ENCODE data around the gene IQSEC1. TPM values are rescaled to one million over a fixed set of nuclear protein-coding genes. Genes with fewer than 3 reads are reported as not detected.

The IQSEC1 gene
- total and polyA plus RNA-seq, 7 experiments from 2014 or later: 21.1 to 163 (median 70.2) TPM

DNA sequence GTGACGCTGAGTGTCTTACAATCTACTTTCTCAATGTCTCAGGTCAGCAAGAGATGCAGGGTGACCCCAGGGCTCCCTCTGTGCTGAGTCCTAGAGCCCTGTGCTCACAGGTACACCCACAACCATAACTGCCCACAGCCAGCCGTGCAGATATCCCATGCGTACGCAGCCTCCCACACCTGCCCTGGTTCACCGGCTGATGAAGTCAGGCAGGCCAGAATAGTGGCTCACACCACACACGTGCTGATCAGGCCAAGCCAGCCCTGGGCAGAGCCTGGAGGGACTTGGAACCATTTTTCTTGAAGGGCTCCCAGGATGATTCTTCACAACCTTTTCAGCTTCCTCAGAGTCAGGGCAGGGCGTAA, 168.3 kb downstream of the IQSEC1 start:
- no peaks in the 10 kb centered on the region for H3K9me3 Mint-ChIP-seq
- H3K4me3 ChIP-seq (ENCODE audit: low read length): no peak overlapping the region
- no peak overlapping the region for H3K27ac ChIP-seq (ENCODE audit: low read depth, low read length)
- H3K4me1 Mint-ChIP-seq: peaks cover 0 to 2% (median 0%) of the 10 kb centered on the region in 7 donors
- no peaks in the 10 kb centered on the region for H3K4me1 ChIP-seq (ENCODE audit: control insufficient read depth in 2 of 2, insufficient read depth in 2 of 2, low read length in 2 of 2)
- CTCF ChIA-PET: no interaction called here
- no peaks in the 10 kb centered on the region for H3K27me3 Mint-ChIP-seq
- POLR2A ChIA-PET: no interaction called here
- no peaks in the 10 kb centered on the region for H3K27me3 ChIP-seq (ENCODE audit: control insufficient read depth in 2 of 2, insufficient read depth in 2 of 2, low read length in 2 of 2)
- DNase-seq (no peak), ATAC-seq (no peak)
- H3K9me3 ChIP-seq (ENCODE audit: control insufficient read depth in 2 of 3, low read length in 3 of 3): no peaks in the 10 kb centered on the region
- H3K36me3 ChIP-seq (ENCODE audit: control insufficient read depth in 2 of 3, insufficient read depth in 3 of 3, low read length in 3 of 3): peaks cover 0 to 99% (median 33%) of the 10 kb centered on the region in 3 experiments
- intact Hi-C loops (cut with micrococcal nuclease): no loop called here
- no peak overlapping the region for H3K4me3 Mint-ChIP-seq
- peak overlapping the region in 1 of 9 donors; percentile 33 for H3K27ac Mint-ChIP-seq
- H3K36me3 Mint-ChIP-seq: peaks cover 9 to 28% (median 13%) of the 10 kb centered on the region in 5 donors

DNA sequence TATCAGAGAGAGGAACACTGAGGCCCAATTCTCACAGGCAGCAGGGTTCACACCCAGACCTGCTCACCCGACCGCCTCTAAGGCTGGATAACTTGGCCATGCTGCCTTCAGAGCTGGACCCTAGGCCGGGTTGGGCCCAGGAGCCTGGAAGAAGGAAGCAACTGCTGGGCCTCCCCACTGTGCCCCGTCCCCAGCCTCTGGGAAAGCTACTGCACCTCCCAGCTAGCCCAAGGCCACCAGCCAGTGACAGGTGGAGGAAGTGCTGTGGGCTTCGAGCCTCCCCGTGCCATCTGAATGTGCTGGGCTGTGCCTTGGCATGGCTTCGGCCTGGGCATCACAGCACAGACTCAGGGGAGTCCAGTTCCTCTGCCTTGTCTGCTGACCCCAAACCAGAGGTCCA, 169.3 kb downstream of the IQSEC1 start:
- peak overlapping the region in 1 of 9 donors; percentile 67 for H3K27ac Mint-ChIP-seq
- intact Hi-C loops (cut with micrococcal nuclease): no loop called here
- Histone ChIP-seq H3K4me1 (ENCODE audit: control insufficient read depth in 2 of 2, insufficient read depth in 2 of 2, low read length in 2 of 2) (no peaks in the 10 kb centered on the region), H3K9me3 (ENCODE audit: control insufficient read depth in 2 of 3, low read length in 3 of 3) (no peaks in the 10 kb centered on the region), H3K36me3 (ENCODE audit: control insufficient read depth in 2 of 3, insufficient read depth in 3 of 3, low read length in 3 of 3) (peaks cover 0 to 99% (median 28%) of the 10 kb centered on the region in 3 experiments), H3K27ac (ENCODE audit: low read depth, low read length) (no peak overlapping the region), H3K4me3 (ENCODE audit: low read length) (no peak overlapping the region), H3K27me3 (ENCODE audit: control insufficient read depth in 2 of 2, insufficient read depth in 2 of 2, low read length in 2 of 2) (no peaks in the 10 kb centered on the region)
- POLR2A ChIA-PET: no interaction called here
- no peak for DNase-seq
- peak; percentile 3 for ATAC-seq
- no peaks in the 10 kb centered on the region for H3K27me3 Mint-ChIP-seq
- H3K36me3 Mint-ChIP-seq: peaks cover 8 to 22% (median 10%) of the 10 kb centered on the region in 5 donors
- no peak overlapping the region for H3K4me3 Mint-ChIP-seq
- H3K9me3 Mint-ChIP-seq: no peaks in the 10 kb centered on the region
- CTCF ChIA-PET: no interaction called here
- peaks cover 0 to 3% (median 0%) of the 10 kb centered on the region in 7 donors for H3K4me1 Mint-ChIP-seq

DNA sequence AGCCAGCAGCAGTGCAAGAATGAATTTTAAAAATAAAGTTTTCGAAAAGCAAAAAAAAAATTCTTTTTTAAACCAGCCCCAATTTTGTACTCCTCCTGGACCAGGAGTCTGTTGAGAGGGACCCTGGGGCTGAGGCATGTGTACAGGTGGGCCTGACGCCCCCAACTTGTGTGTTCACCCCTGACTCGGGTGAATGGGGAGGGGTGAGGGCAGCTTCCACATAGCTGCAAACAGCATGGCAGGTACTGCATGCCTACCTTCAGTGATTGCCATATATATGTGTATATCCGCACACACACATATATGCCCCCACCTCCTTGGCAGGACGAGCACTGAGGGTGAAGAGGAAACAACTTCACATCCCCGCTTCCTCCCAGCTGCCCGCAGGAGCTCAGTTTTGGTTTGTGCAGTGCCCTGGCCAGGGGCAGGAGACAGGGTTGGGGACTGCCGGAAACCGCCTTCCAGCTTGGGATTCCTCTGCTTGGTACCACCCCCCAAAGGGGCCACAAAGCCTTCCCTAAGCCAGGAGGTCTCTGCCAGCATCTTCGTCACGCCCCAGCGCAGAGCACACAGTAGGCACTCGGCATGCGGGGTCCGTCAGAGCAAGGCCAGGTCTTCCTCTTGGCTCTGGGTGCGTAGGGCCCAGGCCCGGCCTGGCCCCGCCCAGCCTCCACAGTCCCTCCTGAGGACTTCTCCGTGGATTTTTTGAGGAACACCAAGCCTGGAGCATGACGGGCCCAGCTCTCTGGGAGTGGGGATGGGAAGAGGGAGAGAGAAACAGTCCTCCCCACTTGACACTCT, 170.0 kb downstream of the IQSEC1 start:
- Histone ChIP-seq H3K4me1 (ENCODE audit: control insufficient read depth in 2 of 2, insufficient read depth in 2 of 2, low read length in 2 of 2) (no peaks in the 10 kb centered on the region), H3K9me3 (ENCODE audit: control insufficient read depth in 2 of 3, low read length in 3 of 3) (no peaks in the 10 kb centered on the region), H3K36me3 (ENCODE audit: control insufficient read depth in 2 of 3, insufficient read depth in 3 of 3, low read length in 3 of 3) (peaks cover 0 to 92% (median 26%) of the 10 kb centered on the region in 3 experiments), H3K27me3 (ENCODE audit: control insufficient read depth in 2 of 2, insufficient read depth in 2 of 2, low read length in 2 of 2) (no peaks in the 10 kb centered on the region), H3K4me3 (ENCODE audit: low read length) (no peak overlapping the region), H3K27ac (ENCODE audit: low read depth, low read length) (no peak overlapping the region)
- DNase-seq: no peak
- CTCF ChIA-PET: interaction anchor here (0.9 kb wide), 1 partner anchor 12 kb away, joined by 3 read pairs; no protein-coding TSS in a partner anchor
- POLR2A ChIA-PET: no interaction called here
- Mint-ChIP-seq H3K4me1 (peaks cover 0 to 3% (median 0%) of the 10 kb centered on the region in 7 donors), H3K9me3 (no peaks in the 10 kb centered on the region), H3K27me3 (no peaks in the 10 kb centered on the region), H3K27ac (peak overlapping the region in 2 of 9 donors; percentile 52 to 67), H3K36me3 (peaks cover 3 to 18% (median 8%) of the 10 kb centered on the region in 5 donors), H3K4me3 (no peak overlapping the region)
- intact Hi-C loops (cut with micrococcal nuclease): no loop called here
- peak; percentile 14 for ATAC-seq

DNA sequence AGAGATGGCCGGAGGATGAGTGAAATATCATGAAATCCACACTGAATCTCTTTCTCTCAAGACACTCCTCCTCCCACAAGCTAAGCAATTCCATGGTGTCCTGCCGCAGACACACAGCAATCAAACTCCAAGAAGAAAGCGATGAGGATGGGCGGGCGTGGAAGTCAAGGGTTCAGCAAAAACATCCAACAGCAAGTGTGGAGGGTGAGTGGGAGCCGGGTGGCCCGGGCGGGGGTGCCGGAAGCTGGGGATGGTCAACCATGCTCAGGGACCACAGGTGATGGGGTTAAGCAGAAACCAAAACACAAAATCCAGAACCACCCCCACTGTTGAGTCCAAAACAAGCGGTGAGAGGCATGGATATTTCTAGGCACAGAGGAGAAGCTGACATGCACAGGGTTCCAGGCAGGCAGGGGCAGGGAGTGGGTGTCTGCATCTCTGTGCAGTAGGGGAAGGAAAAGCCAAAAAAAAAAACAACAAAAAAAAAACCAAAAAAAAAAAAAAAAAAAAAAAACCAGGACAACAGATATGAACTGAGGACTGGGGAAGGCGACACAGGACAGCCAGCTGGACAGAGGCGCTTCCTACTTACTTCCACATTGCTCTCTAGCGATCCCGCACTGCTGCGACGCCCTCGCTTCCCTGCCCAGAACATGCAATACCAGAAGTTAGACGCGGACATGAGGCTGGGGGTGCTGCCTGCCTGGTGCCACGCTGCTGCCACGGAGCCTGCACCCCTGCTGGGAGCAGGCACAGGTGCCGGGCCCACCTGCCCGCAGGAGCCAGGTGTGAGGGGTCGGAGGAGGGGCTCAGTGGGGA, 170.8 kb downstream of the IQSEC1 start:
- POLR2A ChIA-PET: interaction anchor here (0.5 to 1.7 kb wide), 2 partner anchors 11 to 75 kb away, joined by 3 to 5 read pairs; no protein-coding TSS in a partner anchor
- Histone ChIP-seq H3K4me1 (ENCODE audit: control insufficient read depth in 2 of 2, insufficient read depth in 2 of 2, low read length in 2 of 2) (no peaks in the 10 kb centered on the region), H3K9me3 (ENCODE audit: control insufficient read depth in 2 of 3, low read length in 3 of 3) (no peaks in the 10 kb centered on the region), H3K27me3 (ENCODE audit: control insufficient read depth in 2 of 2, insufficient read depth in 2 of 2, low read length in 2 of 2) (no peaks in the 10 kb centered on the region), H3K27ac (ENCODE audit: low read depth, low read length) (no peak overlapping the region), H3K4me3 (ENCODE audit: low read length) (no peak overlapping the region), H3K36me3 (ENCODE audit: control insufficient read depth in 2 of 3, insufficient read depth in 3 of 3, low read length in 3 of 3) (peaks cover 0 to 84% (median 21%) of the 10 kb centered on the region in 3 experiments)
- H3K27ac Mint-ChIP-seq: peak overlapping the region in 6 of 9 donors; percentile 15 to 69 (median 44)
- H3K4me3 Mint-ChIP-seq: no peak overlapping the region
- intact Hi-C loops (cut with micrococcal nuclease): no loop called here
- H3K27me3 Mint-ChIP-seq: no peaks in the 10 kb centered on the region
- H3K4me1 Mint-ChIP-seq: peaks cover 0 to 3% (median 0%) of the 10 kb centered on the region in 7 donors
- DNase-seq (no peak), ATAC-seq (no peak)
- CTCF ChIA-PET: interaction anchor here (0.9 to 1.0 kb wide), 3 partner anchors 11 to 93 kb away, joined by 3 read pairs; no protein-coding TSS in a partner anchor
- no peaks in the 10 kb centered on the region for H3K9me3 Mint-ChIP-seq
- peaks cover 3 to 17% (median 8%) of the 10 kb centered on the region in 5 donors for H3K36me3 Mint-ChIP-seq

DNA sequence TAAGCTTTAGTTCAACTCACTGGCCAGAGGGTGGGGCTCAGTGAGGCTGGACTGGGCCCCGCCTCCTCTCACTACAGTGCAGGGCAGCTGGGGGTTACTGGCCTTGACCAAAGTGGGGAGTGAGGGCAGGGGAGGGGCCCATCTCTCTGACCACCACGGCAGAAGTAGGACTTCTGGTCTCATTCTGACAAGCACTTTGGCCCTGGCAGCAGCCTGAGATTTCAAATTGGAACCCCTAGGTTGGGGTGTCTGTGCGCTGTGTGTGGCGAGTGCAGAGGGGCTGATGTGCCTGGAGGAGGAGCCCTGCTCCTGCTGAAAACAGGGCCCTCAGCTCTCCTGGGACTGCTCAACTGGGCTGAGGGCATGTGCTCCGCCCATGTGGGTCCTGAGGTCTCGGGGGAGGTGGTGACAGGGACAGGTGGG, 171.6 kb downstream of the IQSEC1 start:
- ATAC-seq: no peak
- DNase-seq: no peak
- H3K9me3 Mint-ChIP-seq: no peaks in the 10 kb centered on the region
- ChIA-PET POLR2A (interaction anchor here (1.7 kb wide), 1 partner anchor 10 kb away, joined by 5 read pairs; no protein-coding TSS in a partner anchor), CTCF (interaction anchor here (1.0 kb wide), 2 partner anchors 30 to 93 kb away, joined by 3 read pairs; no protein-coding TSS in a partner anchor)
- peaks cover 3 to 15% (median 8%) of the 10 kb centered on the region in 5 donors for H3K36me3 Mint-ChIP-seq
- Histone ChIP-seq H3K4me1 (ENCODE audit: control insufficient read depth in 2 of 2, insufficient read depth in 2 of 2, low read length in 2 of 2) (no peaks in the 10 kb centered on the region), H3K27ac (ENCODE audit: low read depth, low read length) (no peak overlapping the region), H3K4me3 (ENCODE audit: low read length) (no peak overlapping the region), H3K9me3 (ENCODE audit: control insufficient read depth in 2 of 3, low read length in 3 of 3) (no peaks in the 10 kb centered on the region), H3K27me3 (ENCODE audit: control insufficient read depth in 2 of 2, insufficient read depth in 2 of 2, low read length in 2 of 2) (no peaks in the 10 kb centered on the region), H3K36me3 (ENCODE audit: control insufficient read depth in 2 of 3, insufficient read depth in 3 of 3, low read length in 3 of 3) (peaks cover 0 to 76% (median 21%) of the 10 kb centered on the region in 3 experiments)
- H3K4me3 Mint-ChIP-seq: no peak overlapping the region
- peaks cover 0 to 3% (median 0%) of the 10 kb centered on the region in 7 donors for H3K4me1 Mint-ChIP-seq
- no peaks in the 10 kb centered on the region for H3K27me3 Mint-ChIP-seq
- intact Hi-C loops (cut with micrococcal nuclease): no loop called here
- H3K27ac Mint-ChIP-seq: peak overlapping the region in 4 of 9 donors; percentile 15 to 69 (median 44)

DNA sequence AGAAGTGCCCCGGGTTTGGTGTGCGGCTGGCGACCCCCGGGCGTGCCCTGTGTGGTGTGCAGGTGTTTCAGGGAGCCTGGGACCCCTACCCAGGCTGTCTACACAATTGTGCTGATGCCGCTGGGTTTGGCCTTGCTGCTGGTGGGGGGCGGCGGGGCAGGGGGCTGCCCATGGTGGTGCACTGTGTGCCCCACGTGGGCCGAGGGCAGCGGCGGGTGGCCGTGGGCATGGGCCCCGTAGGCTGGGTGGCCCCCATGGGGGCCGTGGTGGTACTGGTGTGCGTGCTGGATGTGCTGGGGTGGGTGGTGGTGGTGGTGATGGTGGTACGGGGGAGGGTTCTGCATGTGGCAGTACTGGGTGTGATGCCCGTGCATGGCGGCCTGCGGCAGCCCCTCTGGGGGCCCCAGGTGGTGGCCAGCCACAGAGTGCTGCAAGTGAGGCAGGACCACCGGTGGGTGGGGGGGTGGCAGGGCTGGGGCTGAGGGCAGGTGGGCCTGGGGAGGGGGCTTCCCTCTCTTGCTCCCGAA, 172.3 kb downstream of the IQSEC1 start:
- intact Hi-C loops (cut with micrococcal nuclease): no loop called here
- no peak overlapping the region for H3K27ac ChIP-seq (ENCODE audit: low read depth, low read length)
- Mint-ChIP-seq H3K4me3 (no peak overlapping the region), H3K27ac (peak overlapping the region in 1 of 9 donors; percentile 70), H3K27me3 (no peaks in the 10 kb centered on the region), H3K36me3 (peaks cover 3 to 15% (median 8%) of the 10 kb centered on the region in 5 donors), H3K4me1 (peaks cover 0 to 3% (median 0%) of the 10 kb centered on the region in 7 donors), H3K9me3 (no peaks in the 10 kb centered on the region)
- POLR2A ChIA-PET: interaction anchor here (1.7 kb wide), 1 partner anchor 9 kb away, joined by 5 read pairs; no protein-coding TSS in a partner anchor
- no peak for DNase-seq
- ATAC-seq: no peak
- H3K4me3 ChIP-seq (ENCODE audit: low read length): no peak overlapping the region
- no peaks in the 10 kb centered on the region for H3K4me1 ChIP-seq (ENCODE audit: control insufficient read depth in 2 of 2, insufficient read depth in 2 of 2, low read length in 2 of 2)
- peaks cover 0 to 69% (median 15%) of the 10 kb centered on the region in 3 experiments for H3K36me3 ChIP-seq (ENCODE audit: control insufficient read depth in 2 of 3, insufficient read depth in 3 of 3, low read length in 3 of 3)
- H3K27me3 ChIP-seq (ENCODE audit: control insufficient read depth in 2 of 2, insufficient read depth in 2 of 2, low read length in 2 of 2): no peaks in the 10 kb centered on the region
- CTCF ChIA-PET: no interaction called here
- H3K9me3 ChIP-seq (ENCODE audit: control insufficient read depth in 2 of 3, low read length in 3 of 3): no peaks in the 10 kb centered on the region

All from naive thymus-derived CD4-positive, alpha-beta T cell (primary cell).